Right lobe of liver (tissue), 6 donors: ENCODE measurements around the gene LPAR1. TPM values are rescaled to one million over a fixed set of nuclear protein-coding genes. Genes with fewer than 3 reads are reported as not detected.
"Not testable (repeated sequence)": the region's sequence is repeated elsewhere in the genome, so short reads cannot be mapped to it uniquely, and the experiment has no call there.

Experiments used
- ATAC-seq, 4 donors: fragments of 200-7000 bp; cut with Tn5 transposase; one replicate each; pipeline ENCODE4 v1.9.1; 2020; ENCODE audit warnings: mild to moderate bottlenecking in 4 of 4, moderate library complexity in 4 of 4
- DNase-seq, 3 donors: peaks; one replicate each; pipeline ENCODE4 v3.0.0-alpha.2; 2020
- H3K27ac ChIP-seq, 3 donors: fragments of 200-600 bp; one replicate each; pipeline ENCODE4 v1.8.0; 2022
- H3K27me3 ChIP-seq, 2 donors: fragments of 200-600 bp; one replicate each; pipeline ENCODE4 v1.8.0; 2022
- H3K36me3 ChIP-seq, 4 donors: fragments of 200-600 bp; sonication (generic) in 1 of 4; one replicate each; pipeline versions ENCODE4 v1.5.1 to v1.8.0; 2017 to 2022; ENCODE audit warnings: control low read depth in 1 of 4
- H3K4me1 ChIP-seq, 4 donors: fragments of 200-600 bp; sonication (generic) in 1 of 4; one replicate each; pipeline versions ENCODE4 v1.5.1 to v1.8.0; 2017 to 2022; ENCODE audit warnings: control low read depth in 1 of 4
- H3K4me3 ChIP-seq, 3 donors: fragments of 200-600 bp; one replicate each; pipeline ENCODE4 v1.8.0; 2022
- H3K9me3 ChIP-seq, 4 donors: fragments of 200-600 bp; sonication (generic) in 1 of 4; one replicate each; pipeline versions ENCODE4 v1.5.1 to v1.8.0; 2017 to 2022; ENCODE audit warnings: control low read depth in 1 of 4
- POLR2A ChIP-seq: fragments of 450-650 bp; IDR thresholded peaks from one replicate; pipeline ENCODE4 v1.6.1; 2017; ENCODE audit warnings: antibody characterized with exemption, mild to moderate bottlenecking
- WGBS: methylation state at CpG from one replicate; pipeline ENCODE4 v1.1.6; 2018; ENCODE audit warnings: low coverage, low lambda C conversion rate; ENCODE audit not compliant: insufficient coverage; ENCODE audit errors: missing lambda C conversion rate; 5-methylcytosine and 5-hydroxymethylcytosine counted together
- intact Hi-C, 2 donors: fragments of 100-400 bp; cut with DNase I; formaldehyde crosslinking; loops; one replicate each; pipeline versions ENCODE4 v1.11.2 to v1.14.1; 2022
- total RNA-seq, 6 experiments: library from RNA; depleted of rRNA in 2 of 6; stranded (reverse); fragments of >200 nt in 2 of 6; fragmentation: NEBNext Ultra II Directional in 3 of 6; extraction: Animal tissue kit (Norgen Biotek cat#: 25700) in 3 of 6; gene quantifications; one replicate each; pipeline versions ENCODE4 v1.1.0 to v1.2.4, GENCODE V29; 2016 to 2023
- TF ChIP-seq, protein P1 (sequence below), 4 donors: fragments of 200-600 bp in 3 of 4; fragments of 450-650 bp in 1 of 4; IDR thresholded peaks; one replicate each; pipeline versions ENCODE4 v1.5.1 to v1.8.0; 2016 to 2022; ENCODE audit warnings: antibody characterized with exemption in 4 of 4, mild to moderate bottlenecking in 2 of 4
- donor health status: DM: no; HTN: yes; CAD: no.
- donor health status: DM: no; HTN: no; CAD: no.
- donor health status: DM: no; HTN: no; CAD: no.
- donor health status: DM: no; HTN: yes; CAD: no.
- donor health status: DM: no; HTN: yes; CAD: no.

Gene LPAR1
- total RNA-seq, 6 experiments from 2014 or later: 0.66 to 1.6 (median 1.2) TPM

DNA sequence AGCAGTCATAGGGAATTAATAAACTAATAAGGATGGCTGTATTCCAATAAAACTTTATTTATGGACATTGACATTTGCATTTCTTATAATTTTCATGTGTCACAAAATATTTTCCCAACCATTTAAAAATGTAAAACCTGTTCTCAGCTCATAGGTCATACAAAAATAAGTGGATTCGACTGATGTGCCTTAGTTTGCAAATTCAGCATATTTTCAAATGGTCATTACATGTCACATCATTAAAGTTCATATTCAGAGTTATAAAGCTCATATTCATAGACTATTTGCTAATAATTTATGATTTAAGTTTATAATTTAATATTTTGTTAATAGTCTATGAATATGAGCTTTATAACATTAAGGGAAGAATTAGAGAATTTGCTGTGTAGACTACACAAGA, 166.5 kb downstream of the LPAR1 start:
- H3K27ac ChIP-seq: no peak overlapping the region
- no peaks in the 10 kb centered on the region for H3K4me1 ChIP-seq
- ATAC-seq: no peak
- intact Hi-C loops: no loop called here
- no peaks in the 10 kb centered on the region for H3K27me3 ChIP-seq
- H3K36me3 ChIP-seq: no peaks in the 10 kb centered on the region
- DNase-seq: no peak
- no peaks in the 10 kb centered on the region for H3K9me3 ChIP-seq
- TF ChIP-seq, protein P1, sequence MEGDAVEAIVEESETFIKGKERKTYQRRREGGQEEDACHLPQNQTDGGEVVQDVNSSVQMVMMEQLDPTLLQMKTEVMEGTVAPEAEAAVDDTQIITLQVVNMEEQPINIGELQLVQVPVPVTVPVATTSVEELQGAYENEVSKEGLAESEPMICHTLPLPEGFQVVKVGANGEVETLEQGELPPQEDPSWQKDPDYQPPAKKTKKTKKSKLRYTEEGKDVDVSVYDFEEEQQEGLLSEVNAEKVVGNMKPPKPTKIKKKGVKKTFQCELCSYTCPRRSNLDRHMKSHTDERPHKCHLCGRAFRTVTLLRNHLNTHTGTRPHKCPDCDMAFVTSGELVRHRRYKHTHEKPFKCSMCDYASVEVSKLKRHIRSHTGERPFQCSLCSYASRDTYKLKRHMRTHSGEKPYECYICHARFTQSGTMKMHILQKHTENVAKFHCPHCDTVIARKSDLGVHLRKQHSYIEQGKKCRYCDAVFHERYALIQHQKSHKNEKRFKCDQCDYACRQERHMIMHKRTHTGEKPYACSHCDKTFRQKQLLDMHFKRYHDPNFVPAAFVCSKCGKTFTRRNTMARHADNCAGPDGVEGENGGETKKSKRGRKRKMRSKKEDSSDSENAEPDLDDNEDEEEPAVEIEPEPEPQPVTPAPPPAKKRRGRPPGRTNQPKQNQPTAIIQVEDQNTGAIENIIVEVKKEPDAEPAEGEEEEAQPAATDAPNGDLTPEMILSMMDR (IDR thresholded peaks at IDR 0.05): no peak
- no peak for TF ChIP-seq POLR2A
- H3K4me3 ChIP-seq: no peak overlapping the region
- WGBS: 50% methylated on average over 1 of the region's 1 CpG

DNA sequence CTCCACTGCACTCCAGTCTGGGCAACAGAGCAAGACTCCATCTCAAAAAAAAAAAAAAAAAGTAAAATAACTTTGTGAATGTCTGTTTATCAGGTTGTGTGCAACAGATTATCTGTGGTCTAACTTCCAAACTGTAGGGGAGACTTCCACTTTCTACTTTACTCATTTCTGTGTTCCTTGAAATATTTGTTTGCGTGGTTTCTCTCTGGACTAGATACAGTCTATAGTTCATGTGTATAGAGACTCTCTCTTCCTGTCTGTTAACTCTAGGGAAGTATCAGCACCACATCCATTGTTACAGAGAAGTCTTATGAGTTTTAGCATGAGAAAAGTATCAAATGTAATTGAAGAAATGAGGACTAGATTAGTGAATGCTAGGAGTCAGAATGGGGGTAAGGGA, 168.3 kb downstream of the LPAR1 start:
- no peaks in the 10 kb centered on the region for H3K36me3 ChIP-seq
- ATAC-seq (no peak), DNase-seq (no peak)
- no peaks in the 10 kb centered on the region for H3K9me3 ChIP-seq
- WGBS: 50% methylated on average over 1 of the region's 1 CpG
- intact Hi-C loops: no loop called here
- H3K27me3 ChIP-seq: no peaks in the 10 kb centered on the region
- no peak overlapping the region for H3K4me3 ChIP-seq
- H3K27ac ChIP-seq: no peak overlapping the region
- TF ChIP-seq, protein P1 (IDR thresholded peaks at IDR 0.05): no peak
- TF ChIP-seq POLR2A: no peak
- no peaks in the 10 kb centered on the region for H3K4me1 ChIP-seq

DNA sequence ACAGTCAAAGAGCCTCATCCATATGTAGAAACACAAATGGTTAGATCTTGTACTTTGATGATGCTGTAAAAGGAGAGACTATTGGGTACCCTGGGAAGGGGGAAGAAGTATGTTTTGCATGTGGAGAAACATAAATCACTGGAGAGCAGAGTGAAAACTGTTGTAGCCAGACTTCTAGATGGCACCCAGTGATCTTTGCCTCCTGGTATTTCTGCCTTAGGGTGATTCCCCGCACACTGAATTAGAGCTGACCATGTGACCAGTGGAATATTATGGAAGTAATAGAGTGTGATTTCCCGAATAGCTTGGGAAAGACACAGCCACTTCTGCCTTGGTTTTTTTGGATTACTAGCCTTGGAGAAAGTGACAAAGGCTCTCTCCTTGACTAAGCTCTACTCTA, 174.3 kb downstream of the LPAR1 start:
- ATAC-seq: no peak
- Histone ChIP-seq H3K4me3 (no peak overlapping the region), H3K27me3 (no peaks in the 10 kb centered on the region), H3K9me3 (peaks cover 0 to 5% (median 0%) of the 10 kb centered on the region in 4 donors), H3K4me1 (no peaks in the 10 kb centered on the region), H3K36me3 (no peaks in the 10 kb centered on the region), H3K27ac (no peak overlapping the region)
- WGBS: 37% methylated on average over 2 of the region's 2 CpGs
- TF ChIP-seq, protein P1 (IDR thresholded peaks at IDR 0.05): no peak
- TF ChIP-seq POLR2A: no peak
- DNase-seq: no peak
- intact Hi-C loops: no loop called here

DNA sequence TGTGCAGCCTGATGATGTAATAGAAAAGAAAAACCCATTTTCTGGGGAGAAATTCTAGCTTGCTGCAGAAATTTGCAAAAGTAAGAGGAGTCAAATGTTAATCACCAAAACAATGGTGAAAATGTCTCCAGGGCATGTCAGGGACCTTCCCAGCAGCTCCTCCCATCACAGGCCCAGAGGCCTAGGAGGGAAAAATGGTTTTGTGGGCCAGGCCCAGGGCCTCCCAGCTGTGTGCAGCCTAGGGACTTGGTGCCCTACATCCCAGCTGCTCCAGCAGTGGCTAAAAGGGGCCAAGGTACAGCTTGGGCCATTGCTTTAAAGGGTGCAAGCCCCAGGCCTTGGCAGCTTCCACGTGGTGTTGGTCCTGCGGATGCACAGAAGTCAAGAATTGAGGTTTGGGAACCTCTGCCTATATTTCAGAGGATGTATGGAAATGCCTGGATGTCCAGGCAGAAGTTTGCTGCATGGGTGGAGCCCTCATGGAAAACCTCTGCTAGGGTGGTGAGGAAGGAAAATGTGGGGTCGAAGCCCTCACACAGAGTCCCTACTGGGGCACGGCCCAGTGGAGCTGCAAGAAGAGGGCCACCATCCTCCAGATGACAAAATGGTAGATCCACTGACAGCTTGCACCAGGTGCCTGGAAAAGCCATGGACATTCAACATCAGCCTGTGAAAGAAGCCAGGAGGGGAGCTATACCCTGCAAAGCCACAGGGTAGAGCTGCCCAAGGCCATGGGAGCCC, 176.7 kb downstream of the LPAR1 start:
- H3K36me3 ChIP-seq, intact Hi-C loops, ATAC-seq, DNase-seq, H3K4me1 ChIP-seq, H3K27ac ChIP-seq, H3K9me3 ChIP-seq, H3K27me3 ChIP-seq, H3K4me3 ChIP-seq: not testable (repeated sequence)
- WGBS: 83% methylated on average over 2 of the region's 4 CpGs

DNA sequence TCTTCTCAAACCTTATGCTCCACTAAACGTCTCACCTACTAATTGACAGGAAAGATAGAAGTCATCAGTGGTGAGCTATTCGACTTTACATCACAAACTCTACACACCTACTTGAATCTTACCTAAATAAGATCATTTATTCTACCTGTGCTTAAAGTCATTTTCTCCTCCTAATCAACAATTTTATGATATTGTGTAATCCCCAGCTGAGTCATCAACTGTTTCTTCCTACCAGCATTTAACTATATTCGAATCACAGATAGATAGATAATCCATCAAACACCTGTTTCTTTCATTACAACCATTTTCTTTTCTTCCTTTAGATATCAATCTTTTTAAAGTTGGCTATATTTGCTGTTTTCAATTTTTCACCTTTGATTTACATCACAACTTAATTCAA, 181.5 kb downstream of the LPAR1 start:
- intact Hi-C loops: no loop called here
- Histone ChIP-seq H3K27me3 (no peaks in the 10 kb centered on the region), H3K36me3 (no peaks in the 10 kb centered on the region), H3K4me3 (no peak overlapping the region), H3K27ac (no peak overlapping the region), H3K4me1 (no peaks in the 10 kb centered on the region), H3K9me3 (peaks cover 0 to 5% (median 0%) of the 10 kb centered on the region in 4 donors)
- ATAC-seq (no peak), DNase-seq (no peak)
- WGBS: 38% methylated on average over 3 of the region's 3 CpGs
- TF ChIP-seq POLR2A: no peak
- TF ChIP-seq, protein P1 (IDR thresholded peaks at IDR 0.05): no peak
